A549 treated with CORT108297 at 1 μM for 4 hours (cell line): ENCODE measurements around the gene RAX. TPM values are rescaled to one million over a fixed set of nuclear protein-coding genes. Genes with fewer than 3 reads are reported as not detected.

Experiments used
- total RNA-seq: library from RNA; stranded (reverse); fragments of 200-300 nt; extraction: Qiagen RNA extraction; gene quantifications from 5 replicates; pipeline ENCODE4 v1.2.3, GENCODE V29; 2022

The RAX gene
- total RNA-seq = not detected in 5 replicates

DNA sequence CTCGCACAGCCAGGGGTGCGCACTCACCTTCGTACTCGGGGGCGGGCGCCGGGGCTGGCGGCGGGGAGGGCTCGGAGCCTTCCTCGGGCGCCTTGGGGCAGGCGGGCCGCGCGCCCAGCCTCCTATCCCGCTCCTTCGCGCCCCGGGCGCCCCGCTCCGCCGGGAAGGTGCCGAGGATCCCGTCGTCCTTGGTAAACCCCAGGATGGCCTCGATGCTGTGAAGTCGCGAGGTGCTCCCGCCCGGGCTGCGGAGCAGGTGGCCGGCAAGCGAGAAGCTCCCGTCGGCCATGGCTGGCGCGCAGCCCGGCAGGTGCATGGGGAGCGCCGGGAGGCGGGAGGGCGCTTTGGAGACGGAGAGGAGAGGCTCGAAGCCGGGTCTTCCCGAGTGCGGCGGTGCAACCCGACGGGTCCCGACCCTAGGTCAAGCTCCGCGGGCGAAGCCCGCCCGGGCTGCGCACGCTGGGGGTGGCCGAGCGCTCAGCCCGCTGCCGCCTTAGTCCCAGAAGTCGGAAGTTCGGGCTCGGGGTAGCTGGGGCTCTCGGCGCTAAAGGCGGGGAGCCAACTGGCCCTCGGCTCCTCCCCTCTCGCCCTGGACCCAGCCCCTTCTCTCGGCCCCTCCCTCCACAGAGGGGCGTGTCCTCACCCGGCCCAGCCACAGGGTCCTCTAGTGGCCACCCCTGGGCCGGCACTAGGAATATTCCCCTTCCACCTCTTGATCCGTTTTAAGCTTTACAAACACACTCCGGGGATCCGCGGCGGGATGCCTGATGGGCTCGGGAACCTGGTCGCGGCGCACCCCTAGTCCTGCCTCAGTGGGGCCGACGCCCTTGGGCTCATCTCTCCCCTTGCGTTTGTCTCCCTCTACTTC, at the start of gene RAX:
Gene RAX, minus strand, starts transcription at position 564 of the 868 bp plus-strand sequence. Its CDS starts 248 bp downstream, at position 316.

DNA sequence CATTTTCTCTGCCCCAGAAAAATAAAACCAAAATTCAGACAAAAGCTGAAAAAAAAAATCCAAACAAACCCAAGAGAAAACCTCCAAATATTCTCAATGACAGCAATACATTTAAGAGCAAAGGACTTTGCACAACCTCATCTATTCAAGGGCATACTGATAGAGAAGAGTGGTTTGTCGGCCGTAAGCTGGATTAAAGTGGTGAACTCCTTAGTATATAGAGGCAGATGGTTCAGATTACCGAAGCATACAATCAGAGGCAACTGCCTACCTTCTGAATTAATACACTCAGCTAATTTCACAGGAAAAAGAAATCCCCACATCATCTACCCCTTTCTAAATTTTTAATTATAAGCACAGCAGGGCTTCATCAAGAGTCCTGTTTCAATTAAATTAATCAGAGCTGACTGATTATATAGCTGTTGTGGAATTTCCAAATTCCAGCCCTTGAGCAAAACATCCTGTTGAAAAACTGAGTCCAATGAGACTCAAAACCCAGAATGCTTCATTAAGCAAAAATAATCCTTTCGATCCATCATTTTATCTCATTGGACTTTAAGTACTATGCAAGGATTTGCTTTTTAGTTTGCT, 45.3 kb upstream of the RAX start, which contains the start of gene CPLX4:
Gene CPLX4, minus strand, starts transcription at position 190 of the 591 bp plus-strand sequence. Its CDS starts 187 bp downstream, at position 3.

DNA sequence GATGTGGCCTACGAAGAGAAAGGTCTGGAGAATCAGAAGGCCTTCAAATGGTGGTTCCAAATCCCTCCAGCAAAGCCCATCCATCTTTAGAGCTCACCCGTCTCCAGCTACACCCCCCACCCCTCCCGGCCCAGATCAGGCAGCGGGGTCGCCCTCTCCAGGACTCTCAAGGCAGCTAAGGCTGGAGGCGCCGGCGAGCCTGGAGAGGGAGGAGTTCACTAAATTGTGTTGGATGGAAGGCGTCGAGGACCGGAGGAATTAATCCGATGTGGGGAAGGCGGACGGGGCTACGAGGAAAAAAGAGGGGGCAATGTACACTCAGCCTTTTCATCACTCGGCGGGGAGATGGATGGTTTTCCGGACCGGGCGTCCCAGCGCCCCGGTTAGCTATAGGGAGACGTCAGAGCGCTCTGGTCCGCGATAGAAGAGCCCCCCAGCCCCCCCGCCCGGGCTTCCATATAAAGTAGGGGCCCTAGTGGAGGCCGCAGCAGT, 53.5 kb downstream of the RAX start, which contains the start of gene GRP:
Gene GRP, plus strand, starts transcription at position 487 of the 492 bp plus-strand sequence. CDS start 108 bp downstream, outside the sequence.

Other genes with a start within 250 kb of the RAX start
- gene SEC11C, start 133.6 kb downstream of the RAX start, total RNA-seq = 53.9 to 66.3 TPM (median 60.7 TPM) in 5 replicates
- gene GRP, start 53.3 kb downstream of the RAX start, total RNA-seq = not detected in 5 replicates
- gene CPLX4, start 45.2 kb upstream of the RAX start, total RNA-seq = not detected in 5 replicates
- 26.6 to 41.6 TPM (median 32.3 TPM) in 5 replicates for gene LMAN1, start 85.8 kb upstream of the RAX start, total RNA-seq